HEK293T (cell line): Measurements from ENCODE around the gene ARNT2.

Source experiments
- ARNT ChIP-seq: fragments of 450-650 bp; IDR thresholded peaks from 2 replicates; pipeline ENCODE4 v1.6.1; 2017; ENCODE audit warnings: mild to moderate bottlenecking
- LEF1 ChIP-seq: fragments of 450-650 bp; IDR thresholded peaks from 2 replicates; pipeline ENCODE4 v1.6.1; 2017; ENCODE audit warnings: mild to moderate bottlenecking, borderline replicate concordance
- SP1 ChIP-seq: fragments of 450-650 bp; IDR thresholded peaks from 2 replicates; pipeline ENCODE4 v1.6.1; 2017
- SUZ12 ChIP-seq: fragments of 450-650 bp; IDR thresholded peaks from 2 replicates; pipeline ENCODE4 v1.6.1; 2016; ENCODE audit warnings: mild to moderate bottlenecking
- ZNF384 ChIP-seq: fragments of 450-650 bp; IDR thresholded peaks from 2 replicates; pipeline ENCODE4 v1.6.1; 2016

DNA sequence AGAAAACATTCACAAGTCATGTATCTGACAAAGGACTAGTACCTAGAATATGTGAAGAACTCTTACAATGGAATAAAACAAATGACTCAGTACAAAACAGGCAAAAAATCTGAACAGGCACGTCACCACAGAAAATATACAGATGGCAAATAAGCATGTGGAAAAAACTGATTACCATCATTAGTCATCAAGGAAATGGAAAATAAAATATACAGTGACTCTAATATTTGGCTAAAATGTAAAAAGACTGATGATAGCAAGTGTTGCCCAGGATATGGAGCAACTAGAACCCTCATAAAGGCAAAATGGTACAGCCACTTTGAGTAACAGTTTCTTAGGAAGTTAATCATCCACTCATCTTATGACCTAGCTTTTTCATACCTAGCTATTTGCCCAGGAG, 195.2 kb downstream of the ARNT2 start:
- TF ChIP-seq ARNT (no peak), ZNF384 (no peak), SP1 (no peak), SUZ12 (no peak), LEF1 (no peak)
